Large intestine (tissue), 12 donors: ENCODE results near the gene ZNF383. TPM values are rescaled to one million over a fixed set of nuclear protein-coding genes. Genes with fewer than 3 reads are reported as not detected.
"Not testable (repeated sequence)": the region's sequence is repeated elsewhere in the genome, so short reads cannot be mapped to it uniquely, and the experiment has no call there.

Experiments used
- DNase-seq, 2 donors: peaks; one replicate each; pipeline versions ENCODE4 v3.0.0 to v3.0.0-alpha.2; 2013
- H3K27ac ChIP-seq: one replicate; pipeline ENCODE4 v1.5.1; 2013; ENCODE audit warnings: low read length
- H3K27me3 ChIP-seq: 2 replicates; pipeline ENCODE4 v1.6.1; 2013; ENCODE audit warnings: low read length; ENCODE audit not compliant: control insufficient read depth, insufficient read depth
- H3K36me3 ChIP-seq: 2 replicates; pipeline ENCODE4 v1.6.1; 2013; ENCODE audit warnings: low read length; ENCODE audit not compliant: control insufficient read depth, insufficient read depth
- H3K4me1 ChIP-seq: one replicate; pipeline ENCODE4 v1.6.1; 2013; ENCODE audit warnings: low read length; ENCODE audit not compliant: control insufficient read depth, insufficient read depth
- H3K4me3 ChIP-seq: one replicate; pipeline ENCODE4 v1.5.1; 2013; ENCODE audit warnings: low read length
- H3K9me3 ChIP-seq: one replicate; pipeline ENCODE4 v1.6.1; 2013; ENCODE audit warnings: mild to moderate bottlenecking, low read depth, low read length, moderate library complexity; ENCODE audit not compliant: control insufficient read depth
- WGBS: methylation state at CpG from one replicate; pipeline ENCODE4 v1.1.5; 2013; ENCODE audit warnings: low lambda C conversion rate; ENCODE audit not compliant: insufficient coverage; 5-methylcytosine and 5-hydroxymethylcytosine counted together
- long read RNA-seq, 11 donors: transcript quantifications; one replicate each; lab custom pipeline, GENCODE V29; 2026
- polyA plus RNA-seq: library from polyadenylated mRNA; unstranded; fragments of 120-200 nt; gene quantifications from one replicate; pipeline ENCODE4 v1.2.1, GENCODE V29; 2013

The ZNF383 gene
- polyA plus RNA-seq, result 9.6 TPM
- long read RNA-seq, donor 1, result 0 reads
- long read RNA-seq, donor 2, result 0 reads
- long read RNA-seq, donor 3, result 0 reads
- long read RNA-seq, donor 4, result 0 reads
- long read RNA-seq, donor 5, result 0 reads
- long read RNA-seq, donor 6, result 0 reads
- long read RNA-seq, donor 7, result 0 reads
- long read RNA-seq, donor 8, result 0 reads
- long read RNA-seq, donor 9, partial matches to known transcripts, result 0 of 2 reads
- long read RNA-seq, donor 9, other reads (novel, unspliced or antisense), result 0 of 2 reads
- long read RNA-seq, donor 10, result 0 reads
- long read RNA-seq, donor 11, result 0 reads

GRCh38 chr19:37217775-37218591 is at the start of gene ZNF383:
TSS of gene ZNF383 (plus strand) at chr19:37218214. CDS start at chr19:37230454, 12,240 bp downstream.
- Histone ChIP-seq H3K36me3 (peaks cover 10% of the 10 kb centered on the region), H3K4me3 (peak within 1 kb of the TSS; percentile 84), H3K27me3 (no peaks in the 10 kb centered on the region), H3K9me3 (peaks cover 6% of the 10 kb centered on the region), H3K27ac (peak within 1 kb of the TSS; percentile 91), H3K4me1 (no peaks in the 10 kb centered on the region)
- WGBS, result no CpG with 5 or more reads among the region's 44 CpGs
- peak; percentile 85 to 98 for DNase-seq

- H3K4me3 ChIP-seq, result peak within 1 kb of the TSS; percentile 59
- H3K4me1 ChIP-seq, result no peaks in the 10 kb centered on the region
- H3K9me3 ChIP-seq, result peaks cover 12% of the 10 kb centered on the region
- DNase-seq, result peak; percentile 96 to 98
- no peaks in the 10 kb centered on the region for H3K27me3 ChIP-seq
- peak within 1 kb of the TSS; percentile 54 for H3K27ac ChIP-seq
- peaks cover 18% of the 10 kb centered on the region for H3K36me3 ChIP-seq
- 40% methylated on average over 1 of the region's 30 CpGs for WGBS
These were observed 45.3 kb upstream of the ZNF383 start, which contains the start of gene ZNF585A for GRCh38 chr19:37172368-37173366. TSS of gene ZNF585A (minus strand) at chr19:37172695. CDS start at chr19:37169910, 2,785 bp downstream.

GRCh38 chr19:37186071-37186470 is 31.9 kb upstream of the ZNF383 start:
- Histone ChIP-seq H3K36me3 (peaks cover 25% of the 10 kb centered on the region), H3K9me3 (peaks cover 40% of the 10 kb centered on the region)
- not testable (repeated sequence) for H3K4me3 ChIP-seq, H3K27me3 ChIP-seq, DNase-seq, H3K27ac ChIP-seq, H3K4me1 ChIP-seq
- WGBS, result no CpG with 5 or more reads among the region's 4 CpGs

GRCh38 chr19:37195248-37195647 is 22.8 kb upstream of the ZNF383 start:
- DNase-seq, H3K27me3 ChIP-seq, H3K4me3 ChIP-seq, H3K4me1 ChIP-seq, H3K27ac ChIP-seq: not testable (repeated sequence)
- H3K36me3 ChIP-seq, result peaks cover 18% of the 10 kb centered on the region
- H3K9me3 ChIP-seq, result peaks cover 23% of the 10 kb centered on the region
- WGBS, result 100% methylated on average over 1 of the region's 4 CpGs

GRCh38 chr19:37197115-37197514 is 20.9 kb upstream of the ZNF383 start:
- H3K27me3 ChIP-seq, H3K4me1 ChIP-seq, H3K27ac ChIP-seq, H3K4me3 ChIP-seq, DNase-seq: not testable (repeated sequence)
- Histone ChIP-seq H3K36me3 (peaks cover 14% of the 10 kb centered on the region), H3K9me3 (peaks cover 13% of the 10 kb centered on the region)
- WGBS, result no CpG with 5 or more reads among the region's 5 CpGs

- Histone ChIP-seq H3K27me3 (no peaks in the 10 kb centered on the region), H3K4me3 (no peak overlapping the region), H3K36me3 (peaks cover 14% of the 10 kb centered on the region), H3K27ac (no peak overlapping the region), H3K9me3 (peaks cover 8% of the 10 kb centered on the region), H3K4me1 (no peaks in the 10 kb centered on the region)
- DNase-seq, result no peak
- 60% methylated on average over 1 of the region's 2 CpGs for WGBS
These were observed 20.2 kb upstream of the ZNF383 start for GRCh38 chr19:37197768-37198167.

GRCh38 chr19:37217480-37217774 is 587 bp upstream of the ZNF383 start:
- Histone ChIP-seq H3K27me3 (no peaks in the 10 kb centered on the region), H3K9me3 (peaks cover 6% of the 10 kb centered on the region), H3K4me3 (peak overlapping the region; percentile 84), H3K36me3 (peaks cover 10% of the 10 kb centered on the region), H3K27ac (peak overlapping the region; percentile 91), H3K4me1 (no peaks in the 10 kb centered on the region)
- no CpG with 5 or more reads among the region's 7 CpGs for WGBS
- DNase-seq, result no peak

- Histone ChIP-seq H3K9me3 (peaks cover 7% of the 10 kb centered on the region), H3K4me1 (no peaks in the 10 kb centered on the region), H3K27ac (peak overlapping the region; percentile 91), H3K4me3 (peak overlapping the region; percentile 84), H3K27me3 (no peaks in the 10 kb centered on the region), H3K36me3 (peaks cover 10% of the 10 kb centered on the region)
- no CpG with 5 or more reads among the region's 6 CpGs for WGBS
- DNase-seq, result peak in 1 of 2 donors; percentile 3
These were observed 550 bp downstream of the ZNF383 start for GRCh38 chr19:37218592-37218935.

- no peak for DNase-seq
- Histone ChIP-seq H3K9me3 (peaks cover 16% of the 10 kb centered on the region), H3K27me3 (no peaks in the 10 kb centered on the region), H3K4me3 (no peak overlapping the region), H3K36me3 (peaks cover 13% of the 10 kb centered on the region), H3K4me1 (no peaks in the 10 kb centered on the region), H3K27ac (no peak overlapping the region)
- WGBS, result no CpG with 5 or more reads among the region's 3 CpGs
These were observed 2.4 kb downstream of the ZNF383 start for GRCh38 chr19:37220383-37220782.

GRCh38 chr19:37221136-37221535 is 3.1 kb downstream of the ZNF383 start:
- H3K9me3 ChIP-seq, result peaks cover 16% of the 10 kb centered on the region
- DNase-seq, result no peak
- no peak overlapping the region for H3K27ac ChIP-seq
- peaks cover 20% of the 10 kb centered on the region for H3K36me3 ChIP-seq
- no peaks in the 10 kb centered on the region for H3K27me3 ChIP-seq
- no peaks in the 10 kb centered on the region for H3K4me1 ChIP-seq
- no CpG with 5 or more reads among the region's 2 CpGs for WGBS
- no peak overlapping the region for H3K4me3 ChIP-seq
